Motor neuron (in vitro differentiated cells): ENCODE measurements around the gene RFX2. TPM values are rescaled to one million over a fixed set of nuclear protein-coding genes. Genes with fewer than 3 reads are reported as not detected.
A peak's percentile ranks its signal among the peaks of the same experiment; 100 is the strongest.
"Not testable (repeated sequence)": the region's sequence is repeated elsewhere in the genome, so short reads cannot be mapped to it uniquely, and the experiment has no call there.

Experiments used
- ATAC-seq, 8 experiments: fragments of 200-7000 bp; cut with Tn5 transposase; replicated peaks in 6 of 8; 2 replicates each; pipeline ENCODE4 v1.8.0; 2021; ENCODE audit warnings: mild to moderate bottlenecking in 8 of 8, moderate library complexity in 8 of 8
- H3K27ac ChIP-seq, 2 donors: fragments of 250-450 bp; sonication (Bioruptor Pico); 2 replicates each; pipeline ENCODE4 v1.9.0; 2021; ENCODE audit warnings: antibody characterized with exemption in 2 of 2, mild to moderate bottlenecking in 2 of 2, moderate library complexity in 1 of 2
- H3K4me1 ChIP-seq, 2 donors: fragments of 250-450 bp; sonication (Bioruptor Pico); replicated peaks in 1 of 2; 2 replicates each; pipeline ENCODE4 v1.6.1; 2021; ENCODE audit warnings: antibody characterized with exemption in 2 of 2, mild to moderate bottlenecking in 2 of 2, moderate library complexity in 1 of 2
- H3K4me3 ChIP-seq, 5 donors: fragments of 250-450 bp; sonication (Bioruptor Pico); 2 replicates each; pipeline ENCODE4 v1.9.0; 2021; ENCODE audit warnings: antibody characterized with exemption in 5 of 5, mild to moderate bottlenecking in 5 of 5, moderate library complexity in 4 of 5
- WGBS, 10 experiments: fragments of 450-650 bp; shearing (Covaris generic); methylation state at CpG; one replicate each; pipeline ENCODE4 v1.0.0; 2022; 5-methylcytosine and 5-hydroxymethylcytosine counted together
- in situ Hi-C, 9 experiments: fragments of 400-800 bp; cut with MboI; loops; one replicate each; pipeline ENCODE4 v1.15.0; 2021; ENCODE audit warnings: low sequenced_read_pairs in 9 of 9, low pct_unique_long_range_greater_than_20kb in 2 of 9; ENCODE audit not compliant: unreplicated experiment in 9 of 9
- total RNA-seq, 8 experiments: library from RNA; unstranded; fragments of 300-600 nt; gene quantifications; 2 replicates each; pipeline versions ENCODE4 v1.2.3 to v1.2.4, GENCODE V29; 2022

The RFX2 gene
- total RNA-seq, 8 experiments from 2014 or later, result 1.4 to 23.2 (median 7.4) TPM

DNA sequence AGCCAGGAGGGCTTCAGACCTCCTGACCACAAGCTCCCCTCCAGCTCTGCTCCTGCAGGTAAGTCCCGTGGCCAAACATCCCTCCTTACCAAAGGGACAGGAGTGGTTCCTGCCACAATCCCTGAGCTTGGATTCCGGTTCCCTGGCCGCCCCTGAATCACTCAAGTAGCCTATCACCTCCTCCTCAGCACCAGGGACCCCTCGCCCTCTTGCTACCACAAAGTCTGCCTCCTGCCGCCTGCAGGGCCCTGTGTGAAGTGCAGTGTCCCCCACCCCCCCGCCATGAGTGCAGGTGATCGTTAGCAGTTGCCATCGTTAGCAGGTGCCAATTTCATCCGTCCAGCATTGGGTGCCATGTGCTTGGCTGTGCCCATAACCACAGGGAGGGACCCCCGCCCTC, 91.5 kb downstream of the RFX2 start:
- H3K4me3 ChIP-seq, result no peak overlapping the region
- peaks cover 0 to 11% of the 10 kb centered on the region in 2 donors for H3K4me1 ChIP-seq
- 73 to 100% (median 100%) methylated on average over 1 to 3 of the region's 10 CpGs; no CpG with 5 or more reads in 5 of the 10 experiments for WGBS, 10 experiments
- ATAC-seq, result no peak
- in situ Hi-C loops, result loop anchor here in 1 of 9 experiments (25.0 kb wide), 1 partner anchor 206 kb away; the partner anchor contains the start of gene NRTN
- no peak overlapping the region for H3K27ac ChIP-seq

DNA sequence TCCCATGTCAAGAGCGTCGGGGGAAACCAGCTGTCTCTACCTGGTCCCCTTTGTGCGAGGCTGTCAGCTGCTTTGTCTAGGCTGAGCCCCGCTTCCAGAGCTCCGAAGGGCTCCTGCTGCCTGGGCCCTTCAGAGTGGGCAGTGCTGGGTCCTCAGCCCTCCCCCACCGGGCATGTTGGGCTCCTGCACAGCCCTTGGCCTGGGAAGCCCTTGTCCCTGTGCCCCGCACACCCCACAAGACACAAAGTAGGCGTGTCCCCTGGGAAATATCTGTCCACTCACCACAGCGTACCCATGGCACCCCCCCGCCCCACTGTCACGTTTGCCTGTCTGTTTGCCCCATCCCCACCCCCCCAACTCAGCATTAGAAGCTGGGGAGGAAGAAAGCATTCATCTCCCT, 92.7 kb downstream of the RFX2 start:
- Histone ChIP-seq H3K4me3 (no peak overlapping the region), H3K4me1 (peaks cover 0 to 10% of the 10 kb centered on the region in 2 donors), H3K27ac (no peak overlapping the region)
- 72 to 100% (median 100%) methylated on average over 2 to 4 of the region's 11 CpGs; no CpG with 5 or more reads in 7 of the 10 experiments for WGBS, 10 experiments
- ATAC-seq, result no peak
- in situ Hi-C loops, result loop anchor here in 1 of 9 experiments (25.0 kb wide), 1 partner anchor 205 kb away; the partner anchor contains the start of gene NRTN

DNA sequence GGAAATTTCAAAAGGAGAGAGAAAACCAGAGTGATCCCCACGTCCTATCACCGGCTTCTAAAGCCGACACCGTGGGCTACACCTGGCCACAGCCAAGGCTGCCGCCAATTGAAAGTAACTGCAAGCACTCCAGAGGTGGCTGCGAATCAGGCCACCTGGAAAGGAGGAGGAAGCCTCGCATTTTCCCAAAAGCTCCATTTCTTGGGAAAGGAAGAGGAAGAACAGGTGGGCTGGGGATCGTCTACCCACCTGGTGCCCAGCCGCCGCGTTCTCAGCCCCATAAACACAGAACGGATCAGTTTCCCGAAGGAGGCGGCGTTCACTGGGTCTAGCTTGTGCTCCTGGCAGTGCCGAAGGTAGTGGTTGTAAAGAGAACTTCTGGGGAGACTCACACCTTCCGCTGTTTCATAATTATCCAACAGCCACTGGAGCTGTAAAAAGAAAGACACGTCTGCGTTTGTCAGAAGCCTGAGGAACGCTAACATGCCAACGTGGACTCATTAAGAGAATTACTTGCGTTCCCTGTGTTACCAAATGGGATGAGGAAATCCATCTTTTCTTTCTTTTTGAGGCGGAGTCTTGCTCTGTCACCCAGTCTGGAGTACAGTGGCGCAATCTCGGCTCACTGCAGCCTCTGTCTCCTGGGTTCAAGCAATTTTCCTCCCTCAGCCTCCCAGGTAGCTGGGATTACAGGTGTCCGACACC, 94.3 kb downstream of the RFX2 start:
- in situ Hi-C loops, result loop anchor here in 1 of 9 experiments (25.0 kb wide), 1 partner anchor 204 kb away; the partner anchor contains the start of gene NRTN
- Histone ChIP-seq H3K27ac (no peak overlapping the region), H3K4me3 (no peak overlapping the region), H3K4me1 (no peaks in the 10 kb centered on the region)
- ATAC-seq, result no peak
- 80 to 97% (median 92%) methylated on average over 2 to 19 of the region's 26 CpGs; no CpG with 5 or more reads in 4 of the 10 experiments for WGBS, 10 experiments

DNA sequence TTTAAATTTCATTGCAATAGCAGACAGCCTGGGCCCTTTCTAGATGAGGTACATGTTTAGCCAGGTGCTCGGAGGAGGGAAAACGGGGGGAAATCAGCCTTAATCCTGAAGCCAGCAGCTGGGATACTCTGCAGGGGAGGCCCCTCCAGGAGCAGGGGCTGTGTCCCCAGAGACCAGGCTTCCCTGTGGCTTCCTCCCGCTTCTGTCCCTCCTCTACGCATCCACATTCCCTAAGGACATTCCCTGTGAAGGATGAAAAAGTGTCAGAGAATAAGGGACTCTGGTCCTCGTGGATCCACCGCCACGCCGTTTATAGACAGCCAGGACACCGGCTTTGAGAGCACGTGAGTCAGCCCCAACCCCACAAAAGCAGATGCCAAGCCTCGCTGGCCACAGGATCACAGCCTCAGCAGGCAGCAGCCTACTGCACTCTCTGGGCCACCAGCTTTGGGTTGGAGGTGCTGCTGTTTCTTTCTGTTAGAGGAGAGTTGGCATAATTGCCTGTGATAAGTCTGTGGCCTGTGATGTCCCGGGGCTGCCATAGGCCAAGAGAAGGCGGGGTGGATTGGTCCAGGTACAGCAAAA, 95.7 kb downstream of the RFX2 start:
- WGBS, 10 experiments, result 62 to 100% (median 90%) methylated on average over 2 to 8 of the region's 13 CpGs; no CpG with 5 or more reads in 2 of the 10 experiments
- ATAC-seq, result peak in 1 of 8 experiments; percentile 6
- in situ Hi-C loops, result loop anchor here in 1 of 9 experiments (25.0 kb wide), 1 partner anchor 202 kb away; the partner anchor contains the start of gene NRTN
- H3K4me3 ChIP-seq, result no peak overlapping the region
- no peaks in the 10 kb centered on the region for H3K4me1 ChIP-seq
- no peak overlapping the region for H3K27ac ChIP-seq

DNA sequence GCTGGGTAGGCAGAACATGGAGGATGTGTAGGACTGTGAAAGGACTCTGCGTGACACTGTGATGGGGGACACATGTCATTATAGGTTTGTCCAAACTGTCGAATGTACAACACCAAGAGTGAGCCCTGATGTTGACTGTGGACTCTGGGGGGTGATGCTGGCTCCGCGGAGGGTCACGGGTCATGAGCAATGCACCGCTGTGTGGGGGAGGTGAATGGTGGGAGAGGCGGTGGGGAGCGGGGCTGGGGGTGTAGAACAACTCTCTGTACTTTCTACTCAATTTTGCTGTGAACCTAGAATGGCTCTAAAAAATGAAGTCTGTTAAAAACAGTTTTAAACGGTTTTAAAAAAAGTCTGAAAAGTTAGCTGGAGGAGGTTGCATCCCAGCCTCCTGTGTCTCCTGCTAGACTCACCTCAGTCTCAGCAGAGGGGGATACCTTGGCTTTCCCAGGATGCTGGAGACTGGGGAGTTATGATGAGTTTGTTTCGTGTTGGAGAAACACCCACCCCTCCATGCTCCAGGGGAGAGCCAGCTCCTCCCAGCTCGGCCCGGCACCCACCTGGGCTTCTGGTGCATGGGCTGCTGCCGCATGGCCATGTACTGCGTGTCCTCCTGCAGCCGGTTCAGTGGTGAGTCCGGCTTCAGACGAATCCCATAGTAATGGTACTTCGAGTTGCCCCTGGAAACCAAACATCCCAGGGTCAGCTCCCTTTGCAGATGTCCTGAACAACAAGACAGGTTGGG, 97.7 kb downstream of the RFX2 start:
- Histone ChIP-seq H3K27ac (no peak overlapping the region), H3K4me1 (no peaks in the 10 kb centered on the region), H3K4me3 (no peak overlapping the region)
- 77 to 100% (median 80%) methylated on average over 1 to 6 of the region's 18 CpGs; no CpG with 5 or more reads in 5 of the 10 experiments for WGBS, 10 experiments
- in situ Hi-C loops, result loop anchor here in 1 of 9 experiments (25.0 kb wide), 1 partner anchor 200 kb away; the partner anchor contains the start of gene NRTN
- ATAC-seq, result no peak

DNA sequence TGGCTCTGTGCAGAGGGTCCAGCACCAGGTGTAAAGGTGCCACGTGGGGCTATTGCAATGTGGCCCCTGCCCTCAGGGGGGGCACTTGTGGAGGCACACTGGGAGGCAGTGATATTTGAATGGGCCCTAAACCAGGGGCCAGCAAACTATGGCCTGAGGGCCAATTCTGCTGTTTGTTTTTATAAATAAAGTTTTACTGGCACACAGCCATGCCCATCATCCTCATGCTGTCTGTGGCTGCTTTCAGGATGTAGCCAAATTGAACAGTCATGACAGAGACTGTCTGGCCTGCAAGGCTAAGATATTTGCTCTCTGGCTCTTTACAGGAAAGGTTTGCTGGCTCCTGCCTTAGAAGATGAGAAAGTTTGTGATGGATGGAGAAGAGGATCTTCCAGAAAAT, 98.5 kb downstream of the RFX2 start:
- Histone ChIP-seq H3K4me3 (no peak overlapping the region), H3K4me1 (no peaks in the 10 kb centered on the region), H3K27ac (no peak overlapping the region)
- 60 to 100% methylated on average over 1 of the region's 1 CpG; no CpG with 5 or more reads in 8 of the 10 experiments for WGBS, 10 experiments
- in situ Hi-C loops, result loop anchor here in 1 of 9 experiments (25.0 kb wide), 1 partner anchor 199 kb away; the partner anchor contains the start of gene NRTN
- ATAC-seq, result no peak

DNA sequence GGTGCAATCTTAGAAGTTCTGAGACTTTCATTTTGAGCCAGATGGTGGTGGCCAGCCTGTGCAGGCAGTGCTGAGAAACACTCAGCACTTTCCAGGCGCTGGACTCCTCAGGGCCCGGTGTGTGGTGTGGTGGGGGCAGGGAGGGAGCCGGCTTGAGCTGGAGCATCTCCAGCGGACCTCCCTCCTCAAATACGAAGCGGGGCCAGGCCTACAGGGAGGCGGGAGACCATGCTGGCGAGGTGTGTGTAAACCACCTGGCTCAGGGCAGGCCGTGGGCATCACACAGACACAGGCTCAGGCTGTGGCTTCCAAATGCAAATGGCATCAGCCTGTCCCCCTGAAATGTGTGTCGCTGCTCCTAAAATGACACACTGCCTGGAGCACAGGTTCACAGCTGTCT, 99.1 kb downstream of the RFX2 start:
- Histone ChIP-seq H3K4me3 (no peak overlapping the region), H3K27ac (no peak overlapping the region), H3K4me1 (no peaks in the 10 kb centered on the region)
- WGBS, 10 experiments, result 50 to 100% (median 78%) methylated on average over 1 to 8 of the region's 10 CpGs; no CpG with 5 or more reads in 4 of the 10 experiments
- in situ Hi-C loops, result loop anchor here in 1 of 9 experiments (25.0 kb wide), 1 partner anchor 199 kb away; the partner anchor contains the start of gene NRTN
- no peak for ATAC-seq

DNA sequence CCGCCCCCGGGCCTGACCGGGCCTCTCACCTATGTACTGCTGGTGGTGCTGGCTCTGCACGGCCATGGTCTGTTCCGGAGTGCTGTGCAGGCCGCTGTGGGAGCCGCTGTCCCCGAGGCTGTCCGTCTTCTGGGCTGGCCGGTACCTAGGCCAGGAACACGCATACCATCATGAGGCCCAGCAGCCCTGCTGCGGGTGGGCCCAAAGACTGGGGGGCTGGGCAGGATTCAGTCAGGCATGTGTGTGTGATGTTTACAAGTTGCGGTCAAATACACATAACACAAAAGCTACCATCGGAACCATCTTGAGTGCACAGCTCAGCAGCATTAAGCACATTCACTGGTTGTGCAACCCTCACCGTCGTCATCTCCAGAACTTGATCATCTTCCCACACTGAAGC, 100.2 kb downstream of the RFX2 start:
- no peak overlapping the region for H3K4me3 ChIP-seq
- no peak for ATAC-seq
- in situ Hi-C loops, result loop anchor here in 1 of 9 experiments (25.0 kb wide), 1 partner anchor 198 kb away; the partner anchor contains the start of gene NRTN
- H3K4me1 ChIP-seq, result no peaks in the 10 kb centered on the region
- H3K27ac ChIP-seq, result no peak overlapping the region
- 79 to 93% (median 83%) methylated on average over 2 to 7 of the region's 16 CpGs; no CpG with 5 or more reads in 6 of the 10 experiments for WGBS, 10 experiments

DNA sequence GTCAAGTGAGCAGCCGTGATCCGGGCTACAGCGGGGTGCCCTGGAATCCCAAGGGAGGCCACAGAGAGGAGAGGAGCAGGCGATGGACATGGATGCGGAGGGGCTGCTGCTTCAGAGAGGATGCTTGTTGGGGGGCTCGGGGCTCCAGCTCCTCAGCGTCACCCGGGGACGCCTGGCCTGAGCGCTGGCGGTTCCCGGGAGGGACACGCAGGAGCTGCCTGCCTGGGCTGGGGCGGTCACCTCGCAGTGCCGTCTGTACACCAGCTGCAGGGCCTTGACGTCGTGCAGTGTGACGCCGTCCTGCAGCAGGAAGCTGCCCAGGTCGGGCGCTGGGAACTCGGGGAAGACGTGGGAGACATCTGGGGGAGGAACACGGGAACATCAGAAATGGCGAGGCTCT, 102.4 kb downstream of the RFX2 start:
- H3K4me1 ChIP-seq, result no peaks in the 10 kb centered on the region
- ATAC-seq, result no peak
- WGBS, 10 experiments, result 73 to 100% (median 86%) methylated on average over 1 to 7 of the region's 26 CpGs; no CpG with 5 or more reads in 7 of the 10 experiments
- no peak overlapping the region for H3K27ac ChIP-seq
- no peak overlapping the region for H3K4me3 ChIP-seq
- in situ Hi-C loops, result loop anchor here in 1 of 9 experiments (25.0 kb wide), 1 partner anchor 196 kb away; the partner anchor contains the start of gene NRTN

DNA sequence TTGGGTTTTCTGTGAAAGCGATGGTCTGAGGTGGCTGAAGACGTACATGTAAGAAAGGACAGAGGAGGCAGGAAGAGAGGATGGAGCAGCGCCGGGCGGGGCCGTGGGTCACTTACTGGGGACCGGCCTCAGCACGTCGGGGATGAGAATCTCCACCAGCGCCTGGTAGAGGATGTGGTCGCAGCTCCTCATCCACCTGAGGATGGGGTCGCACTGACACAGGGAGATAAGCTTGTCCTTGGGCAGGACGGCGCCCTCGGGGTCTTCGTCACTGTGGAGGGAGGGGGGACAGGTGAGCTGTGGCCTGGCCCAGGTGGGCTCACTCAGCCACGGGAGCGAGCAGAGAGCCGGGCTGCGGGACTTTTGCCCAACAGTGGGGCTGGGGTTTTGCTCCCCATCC, 103.4 kb downstream of the RFX2 start:
- WGBS, 10 experiments, result 40 to 100% (median 94%) methylated on average over 1 to 9 of the region's 20 CpGs; no CpG with 5 or more reads in 3 of the 10 experiments

DNA sequence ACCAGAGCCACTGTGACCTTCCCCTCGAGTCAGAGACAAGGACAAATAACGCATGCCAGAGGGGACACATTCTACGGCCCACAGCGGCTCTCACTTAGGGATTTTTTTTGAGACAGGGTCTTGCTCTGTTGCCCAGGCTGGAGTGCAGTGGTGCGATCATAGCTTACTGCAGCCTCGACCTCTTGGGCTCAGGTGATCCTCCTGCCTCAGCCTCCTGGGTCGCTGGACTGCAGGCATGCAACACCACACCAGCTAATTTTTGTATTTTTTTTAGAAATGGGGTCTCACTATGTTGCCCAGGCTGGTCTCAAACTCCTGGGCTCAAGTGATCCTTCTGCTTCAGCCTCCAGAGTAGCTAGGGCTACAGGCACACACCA, 104.2 kb downstream of the RFX2 start:
- in situ Hi-C loops, result loop anchor here in 1 of 9 experiments (25.0 kb wide), 1 partner anchor 194 kb away; the partner anchor contains the start of gene NRTN
- not testable (repeated sequence) for H3K4me1 ChIP-seq, H3K4me3 ChIP-seq, H3K27ac ChIP-seq, ATAC-seq
- WGBS, 10 experiments, result 83 to 95% (median 91%) methylated on average over 2 to 7 of the region's 7 CpGs; no CpG with 5 or more reads in 6 of the 10 experiments

More for the DNA sequence above, 103.4 kb downstream of the RFX2 start:
- Histone ChIP-seq H3K4me3 (no peak overlapping the region), H3K4me1 (no peaks in the 10 kb centered on the region), H3K27ac (no peak overlapping the region)
- no peak for ATAC-seq
- in situ Hi-C loops, result loop anchor here in 1 of 9 experiments (25.0 kb wide), 1 partner anchor 195 kb away; the partner anchor contains the start of gene NRTN

DNA sequence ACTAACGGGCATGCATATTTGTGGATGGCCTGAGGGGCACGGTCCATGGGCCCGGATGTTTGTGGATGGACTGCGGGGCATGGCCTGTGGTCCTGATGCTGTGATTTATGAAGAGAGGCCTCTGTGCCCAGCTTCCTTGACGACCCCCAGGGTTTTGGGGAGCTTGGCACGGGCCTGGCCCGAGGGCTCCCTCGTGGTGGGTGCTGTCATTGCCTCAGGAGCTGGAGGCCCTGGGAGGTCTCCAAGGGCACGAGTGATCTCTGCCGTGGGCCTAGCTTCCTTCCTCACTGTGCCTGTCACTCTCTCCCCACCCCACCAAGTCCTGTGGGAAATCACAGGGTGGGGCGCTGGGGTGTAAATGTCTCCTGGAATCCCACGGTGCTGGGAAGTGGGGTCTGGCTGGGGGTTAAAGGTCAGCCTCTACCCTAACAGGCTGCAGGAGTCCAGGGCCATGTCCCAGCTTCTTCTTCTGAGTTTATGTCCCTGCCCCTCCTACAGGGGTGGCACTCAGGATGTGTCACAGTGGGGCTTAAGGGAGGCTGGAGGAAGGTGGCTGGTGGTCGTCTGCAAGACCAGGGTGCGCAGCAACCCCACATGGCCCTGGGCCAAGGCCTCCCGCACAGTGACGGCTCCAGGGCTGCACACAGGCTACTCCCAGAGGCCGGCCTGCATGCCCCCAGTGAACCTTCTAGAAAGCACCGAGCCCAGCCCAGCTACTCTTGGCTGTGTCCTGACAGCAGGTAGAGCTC, 104.8 kb downstream of the RFX2 start:
- WGBS, 10 experiments, result 74 to 100% (median 89%) methylated on average over 3 to 8 of the region's 18 CpGs; no CpG with 5 or more reads in 6 of the 10 experiments
- Histone ChIP-seq H3K4me1 (no peaks in the 10 kb centered on the region), H3K4me3 (no peak overlapping the region), H3K27ac (no peak overlapping the region)
- ATAC-seq, result no peak
- in situ Hi-C loops, result loop anchor here in 1 of 9 experiments (25.0 kb wide), 1 partner anchor 193 kb away; the partner anchor contains the start of gene NRTN
